Measurements from ENCODE around the gene POMC.

DNA sequence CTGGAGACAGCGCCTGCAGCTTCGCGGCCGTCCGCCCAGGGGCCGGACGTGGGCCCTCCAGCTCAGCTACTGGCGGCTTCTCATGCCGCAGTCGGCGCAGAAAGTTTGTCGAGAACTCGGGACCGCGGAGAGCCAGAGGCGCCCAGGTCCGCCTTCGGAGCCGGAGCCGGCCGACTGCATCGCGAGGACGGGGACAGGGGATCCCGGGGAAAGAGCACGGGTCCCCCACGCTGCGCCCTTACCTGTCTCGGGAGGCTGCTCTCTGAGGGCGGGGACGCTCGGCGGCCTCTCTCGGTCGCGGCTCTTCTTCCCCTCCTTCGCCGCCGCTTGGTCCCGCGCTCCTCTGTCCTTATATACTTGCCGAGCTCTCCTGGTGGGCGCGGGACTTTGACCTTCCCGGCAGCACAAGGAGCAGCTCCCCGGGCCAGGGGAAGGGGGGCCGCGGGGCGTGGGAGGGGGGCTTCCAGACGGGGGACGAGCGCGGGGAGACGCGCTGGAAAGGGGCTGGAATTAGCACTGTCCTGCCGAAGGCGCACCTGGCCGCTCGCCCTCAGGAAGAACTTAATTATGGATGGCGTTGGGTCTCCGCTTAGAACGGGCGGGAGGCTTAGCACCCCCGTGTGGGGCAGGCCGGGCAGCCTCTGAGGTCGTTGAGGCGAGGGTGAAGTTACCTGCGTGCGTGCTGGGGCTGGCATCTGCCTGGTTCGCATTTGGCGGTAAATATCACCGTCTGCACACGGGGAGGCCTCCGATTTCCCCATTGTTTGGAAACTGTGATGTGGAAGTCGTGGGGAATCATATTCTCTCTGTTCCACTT lies at the start of gene POMC:
- TF ChIP-seq SIN3A (IDR thresholded peaks at IDR 0.05; ENCODE audit: low read depth) (no peak), POLR2A (IDR thresholded peaks at IDR 0.05; ENCODE audit: borderline replicate concordance, extremely low read depth, insufficient read depth, insufficient read length) (no peak), EZH2phosphoT487 (IDR thresholded peaks at IDR 0.05; ENCODE audit: borderline replicate concordance) (no peak), EZH2 (IDR thresholded peaks at IDR 0.05) (no peak), SP1 (IDR thresholded peaks at IDR 0.05; ENCODE audit: low read depth) (no peak), ZNF274 (IDR thresholded peaks at IDR 0.05; ENCODE audit: low read depth, low read length) (no peak), ATF3 (IDR thresholded peaks at IDR 0.05) (no peak), TCF7L2 (IDR thresholded peaks at IDR 0.05; ENCODE audit: borderline replicate concordance, extremely low read depth, insufficient read depth, insufficient read length) (no peak), ELF1 (IDR thresholded peaks at IDR 0.05; ENCODE audit: borderline replicate concordance, low read depth) (no peak)
- TF ChIP-seq, protein P1, sequence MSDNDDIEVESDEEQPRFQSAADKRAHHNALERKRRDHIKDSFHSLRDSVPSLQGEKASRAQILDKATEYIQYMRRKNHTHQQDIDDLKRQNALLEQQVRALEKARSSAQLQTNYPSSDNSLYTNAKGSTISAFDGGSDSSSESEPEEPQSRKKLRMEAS (IDR thresholded peaks at IDR 0.05) = no peak
- TF ChIP-seq, protein P2, sequence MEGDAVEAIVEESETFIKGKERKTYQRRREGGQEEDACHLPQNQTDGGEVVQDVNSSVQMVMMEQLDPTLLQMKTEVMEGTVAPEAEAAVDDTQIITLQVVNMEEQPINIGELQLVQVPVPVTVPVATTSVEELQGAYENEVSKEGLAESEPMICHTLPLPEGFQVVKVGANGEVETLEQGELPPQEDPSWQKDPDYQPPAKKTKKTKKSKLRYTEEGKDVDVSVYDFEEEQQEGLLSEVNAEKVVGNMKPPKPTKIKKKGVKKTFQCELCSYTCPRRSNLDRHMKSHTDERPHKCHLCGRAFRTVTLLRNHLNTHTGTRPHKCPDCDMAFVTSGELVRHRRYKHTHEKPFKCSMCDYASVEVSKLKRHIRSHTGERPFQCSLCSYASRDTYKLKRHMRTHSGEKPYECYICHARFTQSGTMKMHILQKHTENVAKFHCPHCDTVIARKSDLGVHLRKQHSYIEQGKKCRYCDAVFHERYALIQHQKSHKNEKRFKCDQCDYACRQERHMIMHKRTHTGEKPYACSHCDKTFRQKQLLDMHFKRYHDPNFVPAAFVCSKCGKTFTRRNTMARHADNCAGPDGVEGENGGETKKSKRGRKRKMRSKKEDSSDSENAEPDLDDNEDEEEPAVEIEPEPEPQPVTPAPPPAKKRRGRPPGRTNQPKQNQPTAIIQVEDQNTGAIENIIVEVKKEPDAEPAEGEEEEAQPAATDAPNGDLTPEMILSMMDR (IDR thresholded peaks at IDR 0.05 in 2 of 3, conservative IDR thresholded peaks at IDR 0.05 in 1 of 3; ENCODE audit: borderline replicate concordance in 1 of 3, insufficient read depth in 1 of 3, low read depth in 2 of 3, low read length in 2 of 3) = no peak
